HG03280 (cell line): ENCODE measurements around the gene GAPDH.
"Not testable (repeated sequence)": the region's sequence is repeated elsewhere in the genome, so short reads cannot be mapped to it uniquely, and the experiment has no call there.

Experiments
- ATAC-seq: cut with Tn5 transposase; IDR thresholded peaks from one replicate; pipeline ENCODE4 v1.9.1; 2021; ENCODE audit warnings: mild to moderate bottlenecking, moderate library complexity; ENCODE audit not compliant: unreplicated experiment

The GAPDH gene

DNA sequence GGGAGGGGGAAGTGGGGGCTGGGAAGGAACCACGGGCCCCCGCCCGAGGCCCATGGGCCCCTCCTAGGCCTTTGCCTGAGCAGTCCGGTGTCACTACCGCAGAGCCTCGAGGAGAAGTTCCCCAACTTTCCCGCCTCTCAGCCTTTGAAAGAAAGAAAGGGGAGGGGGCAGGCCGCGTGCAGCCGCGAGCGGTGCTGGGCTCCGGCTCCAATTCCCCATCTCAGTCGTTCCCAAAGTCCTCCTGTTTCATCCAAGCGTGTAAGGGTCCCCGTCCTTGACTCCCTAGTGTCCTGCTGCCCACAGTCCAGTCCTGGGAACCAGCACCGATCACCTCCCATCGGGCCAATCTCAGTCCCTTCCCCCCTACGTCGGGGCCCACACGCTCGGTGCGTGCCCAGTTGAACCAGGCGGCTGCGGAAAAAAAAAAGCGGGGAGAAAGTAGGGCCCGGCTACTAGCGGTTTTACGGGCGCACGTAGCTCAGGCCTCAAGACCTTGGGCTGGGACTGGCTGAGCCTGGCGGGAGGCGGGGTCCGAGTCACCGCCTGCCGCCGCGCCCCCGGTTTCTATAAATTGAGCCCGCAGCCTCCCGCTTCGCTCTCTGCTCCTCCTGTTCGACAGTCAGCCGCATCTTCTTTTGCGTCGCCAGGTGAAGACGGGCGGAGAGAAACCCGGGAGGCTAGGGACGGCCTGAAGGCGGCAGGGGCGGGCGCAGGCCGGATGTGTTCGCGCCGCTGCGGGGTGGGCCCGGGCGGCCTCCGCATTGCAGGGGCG lies at the start of gene GAPDH:
Gene GAPDH (plus strand): TSS at position 595 of the 772 bp plus-strand sequence. CDS start 316 bp downstream, outside the sequence.
- ATAC-seq: peak; percentile 61

DNA sequence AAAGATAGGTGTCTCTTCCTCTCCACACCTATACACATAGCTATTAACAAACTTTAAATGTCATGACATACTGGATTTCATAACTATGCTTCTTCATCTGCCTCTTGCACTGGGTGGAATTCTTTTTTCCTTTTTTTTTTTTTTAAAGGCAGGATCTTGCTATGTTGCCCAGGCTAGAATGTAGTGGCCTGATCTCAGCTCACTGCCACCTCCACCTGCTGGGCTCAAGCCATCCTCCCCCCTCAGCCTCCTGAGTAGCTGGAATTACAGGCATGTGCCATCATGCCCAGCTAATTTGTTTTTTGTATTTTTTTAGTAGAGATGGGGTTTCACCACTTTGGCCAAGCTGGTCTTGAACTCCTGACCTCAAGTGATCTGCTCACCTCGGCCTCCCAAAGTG lies 46.1 kb upstream of the GAPDH start:
- no peak for ATAC-seq

DNA sequence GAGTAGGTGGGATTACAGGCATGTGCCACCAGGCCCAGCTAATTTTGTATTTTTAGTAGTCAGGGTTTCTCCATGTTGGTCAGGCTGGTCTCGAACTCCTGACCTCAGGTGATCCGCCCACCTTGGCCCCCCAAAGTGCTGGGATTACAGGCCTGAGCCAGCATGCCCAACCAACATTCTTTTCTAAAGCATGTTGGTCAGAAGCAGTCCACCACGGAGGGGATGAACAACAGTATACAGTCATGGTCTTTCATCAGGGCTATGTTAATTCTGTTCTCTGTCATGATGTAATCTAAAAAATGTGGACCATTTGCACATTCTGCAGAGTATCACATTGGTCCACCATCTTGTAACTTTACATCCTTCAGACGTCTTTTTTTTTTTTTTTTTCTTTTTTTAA lies 44.9 kb upstream of the GAPDH start:
- ATAC-seq: no peak

DNA sequence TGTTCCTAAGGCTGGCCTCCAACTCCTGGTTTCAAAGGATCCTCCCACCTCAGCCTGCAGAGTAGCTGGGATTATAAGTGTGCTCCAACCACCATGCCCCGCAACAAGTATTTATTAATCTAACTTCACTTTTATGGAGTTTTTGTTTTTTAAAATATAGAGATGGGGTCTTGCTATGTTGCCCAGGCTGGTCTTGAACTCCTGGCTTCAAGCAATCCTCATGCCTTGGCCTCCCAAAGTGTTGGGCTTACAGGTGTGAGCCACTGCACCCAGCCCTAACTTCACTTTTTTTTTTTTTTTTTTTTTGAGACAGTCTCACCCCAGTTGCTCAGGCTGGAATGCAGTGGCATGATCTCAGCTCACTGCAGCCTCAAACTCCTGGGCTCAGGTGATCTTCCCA lies 43.6 kb upstream of the GAPDH start:
- not testable (repeated sequence) for ATAC-seq

DNA sequence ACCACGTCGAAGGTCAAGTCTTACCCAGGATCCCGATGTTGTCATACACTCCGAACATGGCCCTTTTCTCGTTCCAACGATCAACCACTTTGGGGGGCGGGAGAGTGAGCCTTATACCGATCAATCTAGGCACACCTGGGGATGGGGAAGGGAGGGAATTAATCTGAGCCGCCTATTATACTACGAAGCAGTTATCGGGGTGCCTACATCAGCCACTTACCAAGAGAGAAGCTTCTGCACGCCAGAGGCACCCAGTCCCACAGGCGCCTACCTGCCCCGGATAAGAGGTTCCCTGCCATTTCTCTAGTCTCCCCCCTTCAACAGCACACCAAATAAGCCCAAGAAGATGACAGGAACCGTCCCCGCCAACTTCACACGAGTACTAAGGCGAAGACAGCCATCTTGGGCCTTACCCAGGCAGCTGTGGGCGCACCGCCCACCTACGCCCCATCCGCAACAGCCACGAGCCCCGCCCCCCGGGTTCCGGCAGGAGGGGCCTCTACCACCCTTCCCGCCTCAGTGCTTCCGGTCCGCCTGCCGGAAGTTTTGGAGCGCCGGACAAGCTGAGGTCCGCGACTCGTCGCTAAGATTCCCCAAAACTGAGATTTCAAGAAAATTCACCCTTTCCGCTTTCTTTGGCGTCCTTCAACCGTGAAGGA lies 41.4 kb upstream of the GAPDH start, which contains the start of gene MRPL51:
Gene MRPL51 (minus strand): TSS at position 425 of the 659 bp plus-strand sequence. CDS start 126 bp downstream, at position 299.
- peak; percentile 70 for ATAC-seq

DNA sequence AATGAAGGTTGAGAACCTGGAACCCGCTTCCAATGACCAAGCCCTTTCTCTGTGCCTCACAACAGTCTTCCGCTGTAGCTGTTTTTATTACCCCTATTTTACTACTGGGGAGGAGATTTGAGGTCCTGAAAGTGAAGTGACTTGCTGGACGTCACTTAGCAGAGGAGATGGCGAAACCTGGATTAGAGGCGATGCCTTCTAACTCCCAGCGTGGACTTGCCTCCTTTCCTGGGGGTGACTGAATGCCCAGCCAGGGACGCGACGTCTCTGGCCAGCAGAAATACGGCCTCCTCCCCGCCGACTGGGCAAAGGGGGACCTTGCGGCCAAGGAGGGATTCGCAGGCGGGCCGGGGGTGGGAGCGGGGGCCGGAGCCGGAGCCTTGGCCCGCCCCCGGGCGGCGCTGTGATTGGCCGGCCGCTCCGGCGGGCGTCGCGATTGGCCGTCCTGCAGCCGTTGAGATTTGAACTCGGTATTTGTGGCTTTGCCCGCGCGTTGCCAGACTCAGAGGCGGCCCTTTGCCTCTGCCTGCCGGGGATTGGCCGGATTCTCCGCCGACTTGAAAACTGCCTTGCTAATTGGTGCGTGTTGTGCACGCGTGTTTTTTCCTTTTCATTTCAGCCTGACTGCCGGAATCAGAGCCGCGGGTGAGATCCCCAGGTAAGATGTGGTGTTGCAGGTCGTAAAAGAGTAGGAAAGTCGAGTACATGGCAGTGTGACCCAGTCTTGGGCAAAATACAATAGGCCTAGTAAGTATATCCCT lies 40.6 kb upstream of the GAPDH start, which contains the start of gene NCAPD2:
Gene NCAPD2 (plus strand): TSS at position 606 of the 761 bp plus-strand sequence. CDS start 997 bp downstream, outside the sequence.
- ATAC-seq: peak; percentile 86

DNA sequence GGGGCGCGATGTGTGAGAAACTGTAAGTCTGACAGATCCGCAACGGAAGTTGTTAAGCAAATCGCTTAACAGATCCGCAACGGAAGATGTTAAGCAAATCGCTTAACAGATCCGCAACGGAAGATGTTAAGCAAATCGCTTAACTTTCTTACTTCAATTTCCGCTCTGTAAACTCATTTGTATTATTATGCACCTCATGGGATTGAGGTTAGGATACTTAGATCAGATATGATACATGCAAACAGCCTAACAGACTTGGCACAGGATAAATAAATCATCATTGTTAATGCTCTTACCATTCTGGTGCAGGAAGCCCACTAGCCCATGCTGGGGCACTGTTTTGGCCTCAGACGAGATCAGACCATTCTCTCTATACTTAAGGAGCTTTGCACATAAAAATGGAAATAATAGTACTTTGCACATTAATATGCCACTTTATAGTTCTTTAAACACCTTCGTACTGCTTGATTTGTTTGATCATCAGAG lies 40.0 kb upstream of the GAPDH start:
- ATAC-seq: no peak

DNA sequence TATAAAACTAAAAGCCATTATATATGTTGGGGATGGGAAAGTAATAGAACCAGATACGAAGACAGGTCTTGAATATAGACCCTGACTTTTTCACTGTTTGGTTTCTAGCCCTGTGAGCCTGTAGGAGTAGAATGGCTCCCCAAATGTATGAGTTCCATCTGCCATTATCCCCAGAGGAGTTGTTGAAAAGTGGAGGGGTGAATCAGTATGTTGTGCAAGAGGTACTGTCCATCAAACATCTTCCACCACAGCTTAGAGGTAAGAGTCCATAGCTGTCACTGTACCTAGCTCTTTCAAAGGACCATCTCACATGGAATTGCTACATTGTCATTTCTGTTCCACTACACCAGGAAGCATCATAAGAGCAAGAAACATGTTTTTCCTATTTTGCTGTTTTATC lies 39.3 kb upstream of the GAPDH start:
- ATAC-seq: no peak

DNA sequence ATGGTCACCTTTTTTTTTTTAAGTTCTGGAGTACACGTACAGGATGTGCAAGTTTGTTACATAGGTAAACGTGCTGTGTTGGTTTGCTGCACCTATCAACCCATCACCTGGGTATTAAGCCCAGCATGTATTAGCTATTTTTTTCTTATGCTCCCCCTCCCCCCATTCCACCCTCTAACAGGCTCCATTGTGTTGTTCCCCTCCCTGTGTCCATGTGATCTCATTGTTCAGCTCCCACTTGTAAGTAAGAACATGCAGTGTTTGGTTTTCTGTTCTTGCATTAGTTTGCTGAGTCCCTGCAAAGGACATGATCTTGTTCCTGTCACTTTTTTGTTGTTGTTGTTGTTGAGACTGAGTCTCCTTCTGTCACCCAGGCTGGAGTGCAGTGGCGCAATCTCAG lies 37.0 kb upstream of the GAPDH start:
- ATAC-seq: not testable (repeated sequence)

DNA sequence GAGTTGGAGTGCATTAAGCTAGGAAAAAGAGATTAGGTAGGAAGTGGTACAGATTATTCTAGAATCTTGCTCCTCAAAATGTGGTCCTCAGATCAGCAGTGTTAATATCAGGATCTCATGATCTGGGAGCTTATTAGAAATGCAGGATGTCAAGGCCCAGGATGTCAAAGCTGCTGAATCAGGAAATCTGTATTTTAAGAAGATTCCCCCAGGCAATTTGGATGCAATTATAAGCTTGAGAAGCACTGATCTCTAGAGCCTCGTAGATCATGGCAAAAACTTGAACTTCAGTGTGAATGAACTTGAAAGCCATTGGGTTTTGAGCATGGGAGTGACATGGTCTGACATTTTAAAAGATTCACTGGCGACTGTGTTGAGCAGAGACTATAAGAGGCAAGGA lies 33.9 kb upstream of the GAPDH start:
- ATAC-seq: no peak

DNA sequence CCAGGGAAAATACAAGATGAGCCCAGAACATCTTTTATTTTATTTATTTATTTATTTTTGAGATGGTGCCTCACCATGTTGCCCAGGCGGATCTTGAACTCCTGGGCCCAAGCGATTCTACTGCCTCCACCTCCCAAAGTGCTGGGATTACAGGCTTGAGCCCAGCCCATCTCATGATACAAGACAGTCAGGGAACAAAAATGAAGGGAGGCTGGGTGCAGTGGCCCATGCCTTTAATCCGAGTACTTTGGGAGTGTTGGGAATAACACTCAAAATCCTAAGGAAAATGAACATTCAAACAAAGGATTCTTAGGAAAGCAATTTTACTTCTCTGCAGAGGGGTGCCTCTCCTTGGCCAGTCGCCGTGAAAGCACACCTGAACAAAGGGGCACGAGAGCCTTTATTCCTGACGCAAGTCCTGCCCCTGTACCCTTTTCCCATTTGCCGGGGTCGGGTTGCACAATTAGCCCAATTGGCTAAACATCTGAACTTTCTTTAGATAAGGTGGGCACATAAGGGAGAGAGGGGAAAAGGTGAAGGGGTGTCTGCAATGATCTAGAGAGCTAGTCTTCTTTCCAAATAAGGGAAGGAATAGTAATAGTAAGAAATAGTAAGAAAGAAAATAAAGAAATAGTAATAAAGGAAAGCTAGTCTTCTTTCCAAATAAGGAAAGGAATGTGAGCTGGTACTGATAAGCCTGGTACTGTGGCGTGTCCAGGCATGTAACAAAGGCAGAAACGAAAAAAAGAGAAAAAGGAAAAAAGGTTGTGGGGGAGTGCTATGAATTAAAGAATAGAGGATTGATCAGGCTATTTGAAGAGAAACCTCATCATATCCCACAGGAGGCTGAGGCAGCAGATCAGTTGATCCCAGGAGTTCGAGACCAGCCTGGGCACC lies 27.0 kb upstream of the GAPDH start:
- no peak for ATAC-seq

DNA sequence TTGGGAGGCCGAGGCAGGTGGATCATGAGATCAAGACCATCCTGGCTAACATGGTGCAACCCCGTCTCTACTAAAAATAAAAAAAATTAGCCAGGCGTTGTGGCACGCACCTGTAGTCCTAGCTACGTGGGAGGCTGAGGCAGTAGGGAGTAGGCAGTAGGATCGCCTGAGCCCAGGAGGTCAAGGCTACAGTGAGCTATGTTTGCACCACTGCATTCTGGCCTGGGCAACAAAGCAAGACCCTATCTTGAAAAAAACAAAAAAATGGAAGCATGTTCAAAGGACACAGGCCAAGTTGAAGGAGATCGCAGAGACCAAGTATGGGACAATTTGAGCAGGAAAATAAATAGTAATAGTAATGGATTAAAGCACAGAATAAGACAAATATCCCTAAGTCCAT lies 26.2 kb upstream of the GAPDH start:
- ATAC-seq: no peak

DNA sequence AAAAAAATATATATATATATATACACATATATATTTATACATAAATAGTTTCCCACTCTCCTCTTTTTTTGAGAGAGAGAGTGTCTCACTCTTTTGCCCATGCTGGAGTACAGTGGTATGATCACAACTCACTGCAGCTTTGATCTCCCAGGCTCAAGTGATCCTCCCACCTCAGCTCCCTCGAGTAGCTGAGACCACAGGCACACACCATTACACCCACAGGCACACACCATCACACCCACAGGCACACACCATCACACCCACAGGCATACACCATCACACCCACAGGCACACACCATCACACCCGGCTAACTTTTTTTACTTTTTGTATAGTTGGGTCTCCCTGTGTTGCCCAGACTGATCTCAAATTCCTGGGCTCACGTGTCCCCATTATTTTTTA lies 14.1 kb upstream of the GAPDH start:
- ATAC-seq: no peak

DNA sequence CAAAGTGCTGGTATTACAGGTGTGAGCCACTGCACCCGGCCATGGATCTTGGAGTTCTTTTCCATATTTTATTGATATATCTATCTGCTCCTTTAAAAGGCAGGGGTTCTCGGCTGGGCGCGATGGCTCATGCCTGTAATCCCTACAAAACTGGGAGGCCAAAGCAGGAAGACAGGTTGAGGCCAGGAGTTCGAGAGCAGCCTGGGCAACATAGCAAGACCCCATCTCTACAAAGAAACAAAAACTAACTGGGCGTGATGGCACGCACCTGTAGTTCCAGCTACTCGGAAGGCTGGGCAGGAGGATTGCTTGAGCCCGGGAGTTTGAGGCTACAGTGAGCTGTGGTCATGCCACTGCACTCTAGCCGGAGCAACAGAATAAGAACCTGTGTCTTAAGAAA lies 12.1 kb upstream of the GAPDH start:
- no peak for ATAC-seq

DNA sequence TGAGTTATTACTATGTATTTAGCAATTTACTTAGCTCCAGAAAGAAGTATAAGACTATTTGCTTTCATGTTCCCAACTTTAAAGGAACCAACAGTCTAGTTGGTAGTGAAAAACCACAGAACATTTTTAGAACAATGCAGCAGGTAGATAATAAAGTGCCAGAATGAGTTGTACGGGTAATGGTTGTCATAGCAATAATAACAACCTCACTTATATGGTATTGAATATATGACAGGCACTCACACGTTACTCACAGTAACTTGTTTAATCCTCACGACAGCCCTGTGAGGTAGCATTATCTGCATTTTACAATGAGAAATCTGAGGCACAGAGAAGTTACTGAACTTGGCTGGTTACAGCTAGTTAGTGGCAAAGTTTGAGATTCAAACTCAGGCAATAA lies 10.6 kb upstream of the GAPDH start:
- no peak for ATAC-seq

DNA sequence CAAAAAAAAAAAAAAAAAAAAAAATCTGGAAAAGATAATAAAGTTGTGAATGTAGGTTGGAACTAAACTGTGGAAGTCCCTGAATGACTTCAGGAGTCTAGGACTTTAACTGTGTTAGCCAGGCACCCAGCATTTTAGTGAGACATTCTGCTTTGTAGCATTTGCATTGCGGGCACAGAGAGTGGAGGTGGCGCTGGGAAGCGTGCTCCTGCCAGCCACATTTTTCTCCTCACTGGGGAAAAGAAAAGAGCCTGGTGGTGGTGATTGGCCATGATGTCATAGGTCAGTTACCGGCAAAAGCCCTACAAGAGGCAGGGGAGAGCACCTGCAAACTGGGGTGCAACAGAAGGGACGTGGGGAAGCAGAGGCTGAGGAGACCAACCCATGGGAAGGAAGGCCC lies 9.7 kb upstream of the GAPDH start:
- no peak for ATAC-seq

DNA sequence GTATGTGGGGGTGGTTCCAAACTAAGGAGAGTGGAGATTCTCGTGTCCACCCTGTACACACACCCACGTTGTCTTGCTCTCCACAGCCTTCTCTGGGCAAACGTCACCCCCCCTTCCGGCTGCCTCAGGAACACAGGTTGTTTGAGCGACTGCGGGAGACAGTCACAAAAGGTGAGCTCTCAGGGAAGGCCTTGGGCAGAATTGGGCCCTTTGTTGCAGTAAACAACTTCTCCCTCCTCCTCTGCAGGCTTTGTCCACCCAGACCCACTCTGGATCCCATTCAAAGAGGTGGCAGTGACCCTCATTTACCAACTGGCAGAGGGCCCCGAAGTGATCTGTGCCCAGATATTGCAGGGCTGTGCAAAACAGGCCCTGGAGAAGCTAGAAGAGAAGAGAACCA lies 8.1 kb upstream of the GAPDH start:
- no peak for ATAC-seq

DNA sequence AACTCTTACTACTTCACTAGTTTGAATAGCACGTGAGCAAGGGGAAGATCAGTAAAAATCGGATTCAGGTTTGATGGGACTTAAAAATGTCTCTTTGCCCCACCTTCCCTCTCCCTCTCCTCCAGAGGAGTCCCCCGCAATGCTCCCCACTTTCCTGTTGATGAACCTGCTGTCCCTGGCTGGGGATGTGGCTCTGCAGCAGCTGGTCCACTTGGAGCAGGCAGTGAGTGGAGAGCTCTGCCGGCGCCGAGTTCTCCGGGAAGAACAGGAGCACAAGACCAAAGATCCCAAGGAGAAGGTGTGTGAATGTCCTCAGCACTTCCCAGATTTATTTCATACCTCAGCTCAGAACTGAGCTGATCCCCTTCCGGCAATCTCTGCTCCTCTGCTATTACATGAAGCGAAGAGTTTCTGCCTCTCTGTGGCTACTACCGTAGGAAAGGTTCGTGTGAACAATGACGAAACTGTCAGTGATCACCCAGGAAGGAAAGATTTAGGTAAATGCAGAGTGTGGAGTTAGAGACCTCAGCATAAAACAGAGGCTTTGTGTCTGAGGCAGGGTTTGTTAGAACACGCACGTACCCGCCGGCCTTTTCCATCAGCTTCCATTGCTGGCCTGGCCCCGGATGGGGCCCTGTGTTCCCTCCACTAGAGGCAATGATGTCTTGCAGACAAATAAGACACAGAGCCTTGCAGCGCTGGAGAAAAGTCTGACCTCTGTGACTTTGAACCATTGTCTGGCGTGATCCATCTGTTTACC lies 7.4 kb upstream of the GAPDH start:
- ATAC-seq: no peak

DNA sequence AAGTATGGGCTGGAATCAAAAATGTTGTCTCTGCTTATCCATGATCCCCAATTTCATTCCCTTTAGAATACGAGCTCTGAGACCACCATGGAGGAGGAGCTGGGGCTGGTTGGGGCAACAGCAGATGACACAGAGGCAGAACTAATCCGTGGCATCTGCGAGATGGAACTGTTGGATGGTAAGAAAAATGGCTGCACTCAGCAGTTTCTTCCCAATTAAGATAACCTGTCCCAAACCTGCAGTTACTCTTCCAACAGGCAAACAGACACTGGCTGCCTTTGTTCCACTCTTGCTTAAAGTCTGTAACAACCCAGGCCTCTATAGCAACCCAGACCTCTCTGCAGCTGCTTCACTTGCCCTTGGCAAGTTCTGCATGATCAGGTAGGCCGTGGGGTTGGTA lies 6.6 kb upstream of the GAPDH start:
- no peak for ATAC-seq
